Keratinocyte (primary cell): ENCODE results near the gene ACSL3. TPM values are rescaled to one million over a fixed set of nuclear protein-coding genes. Genes with fewer than 3 reads are reported as not detected.

Source experiments
- DNase-seq: peaks from one replicate; pipeline ENCODE4 v3.0.0-alpha.2; 2011; ENCODE audit warnings: low read depth, missing footprints, low spot score
- FAIRE-seq: peaks from 2 replicates; lab custom pipeline; 2011; peaks lifted over from hg19 to GRCh38; lab: Jason Lieb, UNC
- H2AFZ ChIP-seq: 2 replicates; pipeline ENCODE4 v1.6.0; 2012; ENCODE audit warnings: low read length, control low read depth, inconsistent platforms; ENCODE audit not compliant: control insufficient read depth
- H3K27ac ChIP-seq: 2 replicates; pipeline ENCODE4 v1.5.1; 2011; ENCODE audit warnings: low read length; ENCODE audit not compliant: control insufficient read depth, insufficient read depth
- H3K27me3 ChIP-seq: 3 replicates; pipeline ENCODE4 v1.6.0; 2011; ENCODE audit warnings: low read length; ENCODE audit not compliant: control insufficient read depth, insufficient read depth; ENCODE audit errors: extremely low read depth
- H3K36me3 ChIP-seq, 2 experiments: 2 replicates in 1 of 2; 3 replicates in 1 of 2; pipeline ENCODE4 v1.5.1; 2011; ENCODE audit warnings: low read length in 2 of 2, mild to moderate bottlenecking in 1 of 2; ENCODE audit not compliant: control insufficient read depth in 2 of 2, insufficient read depth in 2 of 2; ENCODE audit errors: extremely low read depth in 1 of 2
- H3K4me1 ChIP-seq: 3 replicates; pipeline ENCODE4 v1.5.1; 2011; ENCODE audit warnings: low read length; ENCODE audit not compliant: control insufficient read depth, insufficient read depth; ENCODE audit errors: extremely low read depth
- H3K4me2 ChIP-seq: 3 replicates; pipeline ENCODE4 v1.6.0; 2011; ENCODE audit warnings: low read depth, low read length; ENCODE audit not compliant: control insufficient read depth, insufficient read depth; ENCODE audit errors: extremely low read depth
- H3K4me3 ChIP-seq, 3 experiments: fragments of 200-600 bp in 1 of 3; sonication (generic) in 1 of 3; 2 replicates in 2 of 3; 3 replicates in 1 of 3; pipeline ENCODE4 v1.5.1; 2011 to 2016; ENCODE audit warnings: low read length in 3 of 3, mild to moderate bottlenecking in 3 of 3, control low read depth in 2 of 3, inconsistent platforms in 1 of 3, low read depth in 1 of 3, mixed read lengths in 1 of 3, mixed run types in 1 of 3, moderate library complexity in 1 of 3; ENCODE audit not compliant: control insufficient read depth in 2 of 3, insufficient read depth in 2 of 3; ENCODE audit errors: extremely low read depth in 1 of 3
- H3K79me2 ChIP-seq: 2 replicates; pipeline ENCODE4 v1.6.0; 2012; ENCODE audit warnings: low read length; ENCODE audit not compliant: control insufficient read depth, insufficient read depth
- H3K9ac ChIP-seq: 3 replicates; pipeline ENCODE4 v1.6.0; 2011; ENCODE audit warnings: low read length; ENCODE audit not compliant: control insufficient read depth, insufficient read depth; ENCODE audit errors: extremely low read depth
- H3K9me1 ChIP-seq: 3 replicates; pipeline ENCODE4 v1.6.0; 2011; ENCODE audit warnings: low read length; ENCODE audit not compliant: control insufficient read depth, insufficient read depth; ENCODE audit errors: extremely low read depth
- H3K9me3 ChIP-seq: 2 replicates; pipeline ENCODE4 v1.5.1; 2012; ENCODE audit warnings: low read depth, low read length; ENCODE audit not compliant: control insufficient read depth
- H4K20me1 ChIP-seq: 3 replicates; pipeline ENCODE4 v1.6.0; 2011; ENCODE audit warnings: low read length; ENCODE audit not compliant: control insufficient read depth, insufficient read depth; ENCODE audit errors: extremely low read depth
- EZH2 ChIP-seq: IDR thresholded peaks from one replicate; pipeline ENCODE4 v1.6.1; 2012; ENCODE audit warnings: inconsistent platforms, mild to moderate bottlenecking, low read length, moderate library complexity
- dilution Hi-C: fragments of 300-500 bp; cut with MboI; formaldehyde crosslinking; loops from one replicate; pipeline ENCODE4 v1.7.0; 2020; ENCODE audit warnings: low sequenced_read_pairs; ENCODE audit not compliant: extremely low pct_ligation_motif_present
- polyA plus RNA-seq, 5 experiments: library from polyadenylated mRNA; depleted of rRNA in 3 of 5; stranded (reverse) in 3 of 5; stranded (forward) in 1 of 5; unstranded in 1 of 5; fragments of >200 nt; gene quantifications; 1 replicate in 1 of 5; 2 replicates in 3 of 5; 3 replicates in 1 of 5; pipeline versions ENCODE4 v1.2.1 to v1.2.3, GENCODE V29; 2011 to 2012; ENCODE audit warnings: missing spikeins in 2 of 5, low read depth in 1 of 5, low replicate concordance in 1 of 5
- TF ChIP-seq, protein P1 (sequence below), 3 experiments: IDR thresholded peaks in 1 of 3; conservative IDR thresholded peaks in 1 of 3; optimal IDR thresholded peaks in 1 of 3; 2 replicates in 2 of 3; 3 replicates in 1 of 3; pipeline versions ENCODE3 to v1.5.1; 2011; ENCODE audit warnings: low read length in 3 of 3, mild to moderate bottlenecking in 3 of 3, moderate library complexity in 2 of 3, control low read depth in 1 of 3, inconsistent platforms in 1 of 3; ENCODE audit not compliant: insufficient read depth in 2 of 3; ENCODE audit errors: extremely low read depth in 1 of 3

The ACSL3 gene
- polyA plus RNA-seq, 1 donor (not counting 4 experiments of a cell fraction or from before 2014, with no cell fraction given): 197 TPM

DNA sequence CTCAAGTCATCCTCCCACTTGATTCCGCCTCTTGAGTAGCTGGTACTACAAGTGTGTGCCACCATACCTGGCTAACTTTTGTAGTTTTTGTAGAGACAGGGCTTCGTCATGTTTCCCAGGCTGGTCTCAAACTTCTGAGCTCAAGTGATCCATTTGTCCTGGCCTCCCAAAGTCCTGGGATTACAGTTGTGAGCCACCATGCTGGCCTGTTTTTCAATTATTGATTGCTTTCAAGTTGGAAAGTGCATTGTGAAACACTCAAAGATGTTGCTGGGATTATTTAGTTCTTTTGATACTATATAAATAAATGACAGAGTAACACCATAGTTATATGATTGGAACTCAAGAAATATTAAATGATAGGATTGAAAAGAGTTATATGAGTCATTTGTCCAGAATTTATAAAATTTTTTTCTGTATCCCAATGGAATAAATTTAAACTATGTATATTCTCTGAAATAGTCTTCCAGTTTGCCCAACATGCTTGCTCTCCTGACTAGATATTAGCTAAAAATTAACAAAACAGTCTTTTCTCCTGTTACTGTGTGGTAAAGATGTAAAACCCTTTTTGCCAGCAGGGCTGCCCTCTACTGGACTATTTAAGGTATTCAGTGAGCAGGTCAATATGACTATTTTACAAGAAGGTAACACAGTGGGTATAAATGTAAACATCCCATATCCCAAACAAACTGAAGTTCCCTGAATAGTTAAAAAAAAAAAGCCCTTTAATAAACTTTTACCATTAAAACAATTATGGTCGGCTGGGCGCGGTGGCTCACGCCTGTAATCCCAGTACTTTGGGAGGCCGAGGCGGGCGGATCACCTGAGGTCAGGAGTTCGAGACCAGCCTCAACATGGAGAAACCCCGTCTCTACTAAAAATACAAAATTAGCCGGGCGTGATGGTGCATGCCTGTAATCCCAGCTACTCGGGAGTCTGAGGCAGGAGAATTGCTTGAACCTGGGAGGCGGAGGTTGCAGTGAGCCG lies 42.7 kb downstream of the ACSL3 start:
- Histone ChIP-seq H3K4me2 (no peak overlapping the region), H4K20me1 (peaks cover 13% of the 10 kb centered on the region), H3K4me3 (no peak overlapping the region), H3K27me3 (no peaks in the 10 kb centered on the region), H2AFZ (no peak overlapping the region), H3K36me3 (peaks cover 13 to 15% of the 10 kb centered on the region in 2 experiments), H3K27ac (no peak overlapping the region), H3K4me1 (peaks cover 38% of the 10 kb centered on the region), H3K9ac (no peak overlapping the region), H3K9me1 (peaks cover 2% of the 10 kb centered on the region), H3K9me3 (no peaks in the 10 kb centered on the region), H3K79me2 (peaks cover 88% of the 10 kb centered on the region)
- TF ChIP-seq, protein P1, sequence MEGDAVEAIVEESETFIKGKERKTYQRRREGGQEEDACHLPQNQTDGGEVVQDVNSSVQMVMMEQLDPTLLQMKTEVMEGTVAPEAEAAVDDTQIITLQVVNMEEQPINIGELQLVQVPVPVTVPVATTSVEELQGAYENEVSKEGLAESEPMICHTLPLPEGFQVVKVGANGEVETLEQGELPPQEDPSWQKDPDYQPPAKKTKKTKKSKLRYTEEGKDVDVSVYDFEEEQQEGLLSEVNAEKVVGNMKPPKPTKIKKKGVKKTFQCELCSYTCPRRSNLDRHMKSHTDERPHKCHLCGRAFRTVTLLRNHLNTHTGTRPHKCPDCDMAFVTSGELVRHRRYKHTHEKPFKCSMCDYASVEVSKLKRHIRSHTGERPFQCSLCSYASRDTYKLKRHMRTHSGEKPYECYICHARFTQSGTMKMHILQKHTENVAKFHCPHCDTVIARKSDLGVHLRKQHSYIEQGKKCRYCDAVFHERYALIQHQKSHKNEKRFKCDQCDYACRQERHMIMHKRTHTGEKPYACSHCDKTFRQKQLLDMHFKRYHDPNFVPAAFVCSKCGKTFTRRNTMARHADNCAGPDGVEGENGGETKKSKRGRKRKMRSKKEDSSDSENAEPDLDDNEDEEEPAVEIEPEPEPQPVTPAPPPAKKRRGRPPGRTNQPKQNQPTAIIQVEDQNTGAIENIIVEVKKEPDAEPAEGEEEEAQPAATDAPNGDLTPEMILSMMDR (optimal IDR thresholded peaks at IDR 0.05 in 1 of 3, IDR thresholded peaks at IDR 0.05 in 1 of 3, conservative IDR thresholded peaks at IDR 0.05 in 1 of 3; ENCODE audit: extremely low read depth in 1 of 3, insufficient read depth in 2 of 3, low read length in 3 of 3): peak in 2 of 3 experiments; percentile 52
- TF ChIP-seq EZH2: no peak
- no peak for DNase-seq
- dilution Hi-C loops: no loop called here
- peak; percentile 23 for FAIRE-seq

DNA sequence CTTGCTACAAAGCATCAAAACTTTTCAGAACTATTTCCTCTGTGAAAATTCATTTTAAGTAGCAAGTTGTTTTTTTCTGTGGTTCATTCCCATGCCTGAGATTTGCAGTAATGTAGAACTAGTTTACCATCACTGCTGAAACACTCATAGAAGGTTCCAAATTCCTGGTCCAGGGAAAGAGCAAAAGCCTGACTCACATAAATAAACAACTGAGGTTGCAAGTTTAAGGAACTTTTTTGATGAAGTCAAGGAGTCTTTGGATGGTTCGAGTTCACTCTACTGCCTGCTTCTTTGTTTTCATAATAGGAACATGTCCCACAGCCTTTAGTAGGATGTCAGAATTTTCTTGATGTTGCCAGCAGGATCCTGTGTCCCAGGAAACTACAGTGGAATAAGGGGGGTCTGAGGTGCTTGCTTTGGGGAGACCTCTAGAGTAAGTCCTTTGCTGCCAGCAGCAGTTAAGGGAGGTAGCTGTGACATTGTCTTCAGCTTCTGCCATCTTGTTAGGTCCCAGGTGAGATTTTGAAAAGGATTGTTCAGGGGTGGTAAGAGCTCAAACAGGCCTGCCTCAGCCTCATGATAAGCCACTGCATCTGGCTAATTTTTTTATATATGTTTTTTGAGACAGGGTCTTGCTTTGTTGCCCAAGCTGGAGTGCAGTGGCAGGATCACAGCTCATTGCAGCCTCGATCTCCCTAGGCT lies 43.9 kb downstream of the ACSL3 start:
- Histone ChIP-seq H3K79me2 (peaks cover 86% of the 10 kb centered on the region), H3K4me3 (no peak overlapping the region), H3K27me3 (no peaks in the 10 kb centered on the region), H3K9ac (no peak overlapping the region), H2AFZ (no peak overlapping the region), H3K9me3 (no peaks in the 10 kb centered on the region), H3K4me1 (peaks cover 27% of the 10 kb centered on the region), H3K36me3 (peaks cover 21 to 24% of the 10 kb centered on the region in 2 experiments), H4K20me1 (peaks cover 13% of the 10 kb centered on the region), H3K4me2 (no peak overlapping the region), H3K9me1 (peaks cover 2% of the 10 kb centered on the region), H3K27ac (no peak overlapping the region)
- DNase-seq: no peak
- TF ChIP-seq, protein P1 (optimal IDR thresholded peaks at IDR 0.05 in 1 of 3, IDR thresholded peaks at IDR 0.05 in 1 of 3, conservative IDR thresholded peaks at IDR 0.05 in 1 of 3; ENCODE audit: extremely low read depth in 1 of 3, insufficient read depth in 2 of 3, low read length in 3 of 3): no peak
- no peak for TF ChIP-seq EZH2
- dilution Hi-C loops: no loop called here
- FAIRE-seq: peak; percentile 64
